ENCODE measurements around the gene SPPL2C.

Gene SPPL2C

GRCh38 chr17:45889579-45889978, 44.9 kb downstream of the SPPL2C start:
- DNase-seq = no peak

DNA sequence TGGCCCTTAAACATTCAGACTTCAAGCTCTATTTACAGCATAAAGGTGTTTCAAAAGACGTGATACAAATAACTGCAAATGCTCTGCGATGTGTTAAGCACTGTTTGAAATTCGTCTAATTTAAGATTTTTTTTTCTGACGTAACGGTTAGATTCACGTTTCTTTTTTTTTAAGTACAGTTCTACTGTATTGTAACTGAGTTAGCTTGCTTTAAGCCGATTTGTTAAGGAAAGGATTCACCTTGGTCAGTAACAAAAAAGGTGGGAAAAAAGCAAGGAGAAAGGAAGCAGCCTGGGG, 49.0 kb downstream of the SPPL2C start:
- peak in 1 of 6 experiments; percentile 32 for DNase-seq

GRCh38 chr17:45894022-45894784, 49.5 kb downstream of the SPPL2C start, which contains the start of gene MAPT:
MAPT (plus strand) TSS chr17:45894554; CDS start chr17:45962338, 67,784 bp downstream.
- DNase-seq = peak; percentile 62 to 80 (median 70)

DNA sequence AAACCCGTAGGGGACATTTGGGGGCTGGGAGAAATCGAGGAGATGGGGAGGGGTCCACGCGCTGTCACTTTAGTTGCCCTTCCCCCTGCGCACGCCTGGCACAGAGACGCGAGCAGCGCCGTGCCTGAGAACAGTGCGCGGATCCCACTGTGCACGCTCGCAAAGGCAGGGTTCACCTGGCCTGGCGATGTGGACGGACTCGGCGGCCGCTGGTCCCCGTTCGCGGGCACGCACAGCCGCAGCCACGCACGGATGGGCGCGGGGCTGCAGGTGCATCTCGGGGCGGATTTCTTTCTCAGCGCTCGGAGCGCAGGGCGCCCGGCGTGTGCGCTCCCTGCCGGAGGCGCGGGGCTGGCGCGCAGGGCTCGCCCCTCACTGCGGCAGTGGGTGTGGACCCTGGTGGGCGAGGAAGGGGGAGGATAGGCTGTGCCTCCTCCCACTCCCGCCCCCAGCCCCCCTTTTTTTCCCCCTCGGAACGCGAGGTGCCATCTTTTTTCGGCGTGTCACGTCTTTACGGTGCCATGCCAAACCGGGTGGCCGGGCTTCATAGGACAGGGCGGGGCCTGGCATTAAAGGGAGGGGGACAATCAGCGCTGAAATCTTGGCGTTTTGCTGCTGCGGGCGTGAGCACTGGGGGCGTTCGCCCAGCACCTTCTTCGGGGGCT, 50.8 kb downstream of the SPPL2C start:
- DNase-seq = peak in 5 of 6 experiments; percentile 3 to 46 (median 34)

DNA sequence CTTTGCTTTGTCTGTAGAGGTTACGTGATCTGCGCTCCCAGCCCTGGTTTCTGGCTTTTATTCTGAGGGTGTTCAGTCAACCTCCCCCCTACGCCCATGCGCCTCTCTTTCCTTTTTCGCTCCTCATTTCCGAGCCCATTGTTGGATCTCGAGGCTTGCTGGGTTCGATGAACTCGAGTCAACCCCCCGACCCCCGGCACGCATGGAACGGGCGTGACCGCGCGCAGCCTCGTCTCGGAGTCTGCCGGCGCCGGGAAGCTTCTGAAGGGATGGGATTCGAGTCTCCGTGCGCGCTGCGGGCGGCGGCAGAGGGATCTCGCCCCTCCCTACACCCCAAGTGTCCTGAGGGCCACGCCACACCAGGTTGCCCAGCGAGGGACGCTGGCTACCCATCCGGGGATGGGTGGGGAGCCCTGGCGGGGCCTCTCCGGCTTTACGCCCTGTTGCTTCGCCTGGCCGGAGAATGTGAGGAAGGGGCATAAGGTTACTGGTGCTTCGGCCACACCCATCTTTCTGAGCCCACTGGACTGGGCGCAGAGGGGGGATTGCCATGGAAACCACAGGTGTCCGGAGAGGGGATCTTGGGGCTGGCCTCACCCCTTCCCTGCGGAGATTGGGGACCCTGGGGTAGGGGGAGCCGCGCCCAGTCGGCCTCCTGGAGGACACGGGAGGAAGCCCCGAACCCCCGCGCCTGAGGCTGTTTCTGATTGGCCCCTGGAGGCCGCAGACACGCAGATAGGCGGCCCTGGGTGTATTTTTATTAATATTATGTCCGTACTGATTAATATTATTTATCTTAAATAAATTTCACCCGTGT, 51.5 kb downstream of the SPPL2C start:
- DNase-seq = peak in 1 of 6 experiments; percentile 30
